ENCODE results near the gene ABCG4.

ABCG4 gene

DNA sequence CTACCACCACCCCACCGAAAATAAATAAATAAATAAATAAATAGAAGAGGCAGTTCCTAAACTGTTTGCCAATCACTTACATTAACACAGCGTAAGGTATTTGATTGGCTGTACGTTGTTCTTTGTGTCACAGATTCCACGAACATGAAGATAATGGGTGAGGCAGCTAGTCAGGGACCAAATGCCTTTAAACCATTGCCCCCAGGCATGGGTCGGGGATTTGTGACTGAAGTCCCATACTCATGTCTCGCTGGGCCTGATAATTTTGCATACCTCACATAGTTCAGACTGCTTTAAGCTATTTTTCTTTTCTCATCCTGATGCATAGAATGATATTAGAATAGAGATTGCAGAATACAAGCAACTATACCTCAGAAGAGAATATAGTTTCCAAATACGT, 53.7 kb downstream of the ABCG4 start:
- no peaks in the 10 kb centered on the region for H3K27me3 ChIP-seq (ENCODE audit: insufficient read depth, insufficient read length)
- H3K4me3 ChIP-seq (ENCODE audit: insufficient read length, low read depth) = no peak overlapping the region

DNA sequence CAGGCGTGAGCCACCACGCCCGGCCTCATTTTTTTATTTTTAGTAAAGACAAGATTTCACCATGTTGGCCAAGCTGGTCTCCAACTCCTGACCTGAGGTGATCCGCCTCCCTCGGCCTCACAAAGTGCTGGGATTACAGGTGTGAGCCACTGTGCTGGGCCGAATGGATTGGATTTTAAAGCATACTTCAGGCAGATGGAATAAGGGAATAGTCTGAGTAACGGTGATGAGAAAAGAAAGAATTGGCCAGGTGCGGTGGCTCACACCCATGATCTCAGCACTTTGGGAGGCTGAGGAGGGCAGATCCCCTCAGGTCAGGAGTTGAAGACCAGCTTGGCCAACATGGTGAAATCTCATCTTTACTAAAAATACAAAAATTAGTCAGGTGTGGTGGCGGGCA, 55.2 kb downstream of the ABCG4 start:
- Histone ChIP-seq H3K4me1 (ENCODE audit: insufficient read depth, insufficient read length) (no peaks in the 10 kb centered on the region), H3K9ac (ENCODE audit: insufficient read length, low read depth) (no peak overlapping the region), H3K4me3 (ENCODE audit: insufficient read length, low read depth) (no peak overlapping the region), H3K27me3 (ENCODE audit: insufficient read depth, insufficient read length) (no peaks in the 10 kb centered on the region), H3K9me3 (ENCODE audit: insufficient read depth, low read length) (no peaks in the 10 kb centered on the region), H3K36me3 (ENCODE audit: insufficient read depth, insufficient read length, low read length) (no peaks in the 10 kb centered on the region)
- TF ChIP-seq SUZ12 (IDR thresholded peaks at IDR 0.05; ENCODE audit: extremely low read depth, insufficient read depth, insufficient read length) (no peak), YY1 (IDR thresholded peaks at IDR 0.05; ENCODE audit: insufficient read depth, insufficient read length) (no peak), ZNF274 (IDR thresholded peaks at IDR 0.05; ENCODE audit: low read depth, low read length) (no peak)
- no peak for DNase-seq (ENCODE audit: low read depth, low spot score)

More for the DNA sequence above, 53.7 kb downstream of the ABCG4 start:
- TF ChIP-seq YY1 (IDR thresholded peaks at IDR 0.05; ENCODE audit: insufficient read depth, insufficient read length) = no peak
- TF ChIP-seq SUZ12 (IDR thresholded peaks at IDR 0.05; ENCODE audit: extremely low read depth, insufficient read depth, insufficient read length) = no peak
- Histone ChIP-seq H3K4me1 (ENCODE audit: insufficient read depth, insufficient read length) (no peaks in the 10 kb centered on the region), H3K36me3 (ENCODE audit: insufficient read depth, insufficient read length, low read length) (no peaks in the 10 kb centered on the region), H3K9ac (ENCODE audit: insufficient read length, low read depth) (no peak overlapping the region), H3K9me3 (ENCODE audit: insufficient read depth, low read length) (no peaks in the 10 kb centered on the region)
- no peak for DNase-seq (ENCODE audit: low read depth, low spot score)

DNA sequence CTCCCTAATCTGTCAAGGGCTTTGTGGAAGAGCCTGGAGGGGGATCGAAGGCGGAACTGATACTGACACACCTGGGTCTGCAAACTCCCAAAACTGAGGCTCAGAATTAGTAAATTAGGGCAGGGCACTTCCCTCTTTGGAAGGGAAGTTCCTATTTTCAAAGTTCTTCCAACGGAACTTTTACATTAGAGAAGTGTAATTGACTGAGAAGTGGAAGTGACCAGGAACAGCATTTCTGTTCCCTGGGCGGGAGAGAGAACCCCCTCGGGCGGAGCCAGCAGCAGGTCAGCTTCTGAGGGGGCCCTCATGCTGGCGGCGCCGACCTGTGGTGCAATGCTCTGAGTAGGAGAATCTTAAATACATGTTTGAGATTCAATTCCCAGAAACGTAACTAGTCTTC, 56.2 kb downstream of the ABCG4 start:
- Histone ChIP-seq H3K36me3 (ENCODE audit: insufficient read depth, insufficient read length, low read length) (no peaks in the 10 kb centered on the region), H3K9me3 (ENCODE audit: insufficient read depth, low read length) (no peaks in the 10 kb centered on the region), H3K27me3 (ENCODE audit: insufficient read depth, insufficient read length) (no peaks in the 10 kb centered on the region), H3K4me3 (ENCODE audit: insufficient read length, low read depth) (no peak overlapping the region), H3K9ac (ENCODE audit: insufficient read length, low read depth) (no peak overlapping the region), H3K4me1 (ENCODE audit: insufficient read depth, insufficient read length) (no peaks in the 10 kb centered on the region)
- TF ChIP-seq SUZ12 (IDR thresholded peaks at IDR 0.05; ENCODE audit: extremely low read depth, insufficient read depth, insufficient read length) (no peak), YY1 (IDR thresholded peaks at IDR 0.05; ENCODE audit: insufficient read depth, insufficient read length) (no peak), ZNF274 (IDR thresholded peaks at IDR 0.05; ENCODE audit: low read depth, low read length) (no peak)
- no peak for DNase-seq (ENCODE audit: low read depth, low spot score)

DNA sequence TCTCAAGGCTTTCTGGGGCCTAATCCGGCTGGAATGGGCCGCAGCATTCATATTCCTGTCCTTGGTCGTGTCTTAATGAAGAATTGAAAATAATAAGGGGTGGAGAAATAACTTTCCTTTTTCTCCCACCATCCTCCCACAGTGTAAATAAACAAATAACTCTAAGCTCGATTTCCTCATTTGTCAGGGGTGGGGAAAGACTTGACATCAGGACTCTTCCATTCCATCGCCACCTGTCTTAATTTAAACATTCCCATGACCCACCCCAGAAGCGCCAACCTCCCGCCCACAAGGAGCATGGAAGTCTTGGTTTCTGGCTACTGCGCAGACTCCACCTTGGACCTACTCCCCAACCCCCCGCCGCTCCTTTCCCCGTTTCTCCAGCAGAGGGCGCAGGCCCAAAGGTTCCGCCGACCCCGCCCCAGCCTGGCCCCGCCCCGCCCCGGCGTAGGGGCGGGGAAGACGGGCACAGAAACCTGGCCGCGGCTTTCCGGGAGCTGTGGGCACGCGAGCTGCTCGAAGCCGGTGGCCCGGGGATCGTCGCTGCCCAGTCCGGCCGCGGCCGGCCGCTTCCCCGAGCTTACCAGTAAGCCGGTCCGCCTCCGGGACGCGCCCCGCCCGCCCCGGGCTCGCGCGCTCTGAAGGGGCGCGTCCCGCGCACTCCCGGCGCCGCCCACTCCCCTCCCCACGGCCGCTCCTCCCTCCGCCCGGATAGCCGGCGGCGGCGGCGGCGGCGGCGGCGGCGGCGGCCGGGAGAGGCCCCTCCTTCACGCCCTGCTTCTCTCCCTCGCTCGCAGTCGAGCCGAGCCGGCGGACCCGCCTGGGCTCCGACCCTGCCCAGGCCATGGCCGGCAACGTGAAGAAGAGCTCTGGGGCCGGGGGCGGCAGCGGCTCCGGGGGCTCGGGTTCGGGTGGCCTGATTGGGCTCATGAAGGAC, 57.0 kb downstream of the ABCG4 start, which contains the start of gene CBL:
TSS of gene CBL (plus strand) at position 766 of the 937 bp plus-strand sequence. CDS start at position 845, 79 bp downstream.
- Histone ChIP-seq H3K9me3 (ENCODE audit: insufficient read depth, low read length) (no peaks in the 10 kb centered on the region), H3K9ac (ENCODE audit: insufficient read length, low read depth) (peak within 1 kb of the TSS; percentile 87), H3K4me1 (ENCODE audit: insufficient read depth, insufficient read length) (no peaks in the 10 kb centered on the region), H3K4me3 (ENCODE audit: insufficient read length, low read depth) (peak within 1 kb of the TSS; percentile 71), H3K36me3 (ENCODE audit: insufficient read depth, insufficient read length, low read length) (no peaks in the 10 kb centered on the region), H3K27me3 (ENCODE audit: insufficient read depth, insufficient read length) (no peaks in the 10 kb centered on the region)
- peak; percentile 74 for DNase-seq (ENCODE audit: low read depth, low spot score)
- TF ChIP-seq ZNF274 (IDR thresholded peaks at IDR 0.05; ENCODE audit: low read depth, low read length) (no peak), YY1 (IDR thresholded peaks at IDR 0.05; ENCODE audit: insufficient read depth, insufficient read length) (no peak), SUZ12 (IDR thresholded peaks at IDR 0.05; ENCODE audit: extremely low read depth, insufficient read depth, insufficient read length) (no peak)

DNA sequence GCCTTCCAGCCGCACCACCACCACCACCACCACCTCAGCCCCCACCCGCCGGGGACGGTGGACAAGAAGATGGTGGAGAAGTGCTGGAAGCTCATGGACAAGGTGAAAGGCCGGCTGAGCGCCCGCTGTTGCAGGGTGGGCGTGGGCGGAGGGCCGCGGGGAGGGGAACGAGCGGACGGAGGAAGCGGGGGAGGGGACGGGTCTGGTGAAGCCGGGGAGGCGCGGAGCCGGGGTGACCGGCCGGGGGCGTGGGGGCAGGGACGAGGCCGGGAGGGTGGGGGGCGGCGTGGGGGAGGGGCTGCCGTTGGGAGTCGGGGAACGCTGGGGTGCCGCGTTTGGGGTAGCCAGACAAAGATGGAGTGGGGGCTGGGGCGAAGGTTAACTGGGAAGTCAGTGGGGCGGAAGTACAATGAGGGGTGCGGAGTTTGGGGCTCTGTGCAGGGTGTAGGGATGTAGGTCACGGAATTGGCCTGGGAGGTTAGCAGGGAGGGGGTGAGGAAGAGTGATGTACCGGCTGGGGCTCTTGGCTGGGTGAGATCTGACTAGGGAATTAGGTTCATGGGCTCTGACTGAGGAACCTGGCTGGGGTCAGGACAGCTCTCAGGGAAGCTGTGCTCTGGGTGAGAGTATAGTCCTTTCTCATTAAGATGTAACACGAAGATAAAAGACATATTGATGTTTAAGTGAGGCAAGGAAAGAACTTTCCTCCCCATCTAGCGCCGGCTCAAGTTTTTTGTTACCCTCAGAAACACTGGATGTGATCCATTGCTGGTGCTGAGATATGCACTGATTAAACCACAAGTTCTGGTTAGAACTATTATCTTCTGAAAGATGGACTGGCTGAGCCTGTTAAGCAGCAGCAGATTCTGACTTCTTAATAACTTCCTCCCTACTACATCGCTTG, 57.9 kb downstream of the ABCG4 start:
- Histone ChIP-seq H3K4me1 (ENCODE audit: insufficient read depth, insufficient read length) (no peaks in the 10 kb centered on the region), H3K4me3 (ENCODE audit: insufficient read length, low read depth) (peak overlapping the region; percentile 71), H3K27me3 (ENCODE audit: insufficient read depth, insufficient read length) (no peaks in the 10 kb centered on the region), H3K36me3 (ENCODE audit: insufficient read depth, insufficient read length, low read length) (no peaks in the 10 kb centered on the region), H3K9me3 (ENCODE audit: insufficient read depth, low read length) (no peaks in the 10 kb centered on the region), H3K9ac (ENCODE audit: insufficient read length, low read depth) (peak overlapping the region; percentile 87)
- no peak for TF ChIP-seq YY1 (IDR thresholded peaks at IDR 0.05; ENCODE audit: insufficient read depth, insufficient read length)
- no peak for TF ChIP-seq SUZ12 (IDR thresholded peaks at IDR 0.05; ENCODE audit: extremely low read depth, insufficient read depth, insufficient read length)
- peak; percentile 13 for DNase-seq (ENCODE audit: low read depth, low spot score)

DNA sequence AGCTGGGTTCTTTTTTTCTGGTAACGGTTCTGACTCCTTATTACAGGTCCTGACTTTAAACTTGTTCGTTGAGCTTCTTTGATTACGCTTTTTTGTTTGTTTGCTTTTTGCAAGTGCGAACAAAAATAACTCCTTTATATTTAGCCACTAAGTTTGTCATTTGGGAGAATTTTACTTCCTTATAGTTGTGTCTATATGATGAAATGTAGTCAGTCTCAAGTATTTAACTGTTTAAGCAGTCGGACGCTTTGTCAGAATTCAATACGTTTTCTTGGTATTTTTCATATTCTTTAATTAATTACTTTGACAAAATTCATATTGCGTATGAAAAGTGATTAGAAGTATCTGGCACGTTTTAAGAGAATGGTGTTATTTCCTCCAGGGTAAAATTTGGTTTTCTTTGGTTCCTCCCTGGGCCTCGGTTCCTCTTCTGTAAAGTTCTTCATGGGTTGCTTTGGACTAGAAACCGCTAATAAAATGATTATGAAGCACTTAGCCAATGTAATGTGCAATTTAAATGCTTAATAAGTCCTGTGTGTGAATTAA, 58.6 kb downstream of the ABCG4 start:
- H3K27me3 ChIP-seq (ENCODE audit: insufficient read depth, insufficient read length) = no peaks in the 10 kb centered on the region
- H3K9me3 ChIP-seq (ENCODE audit: insufficient read depth, low read length) = no peaks in the 10 kb centered on the region
- H3K9ac ChIP-seq (ENCODE audit: insufficient read length, low read depth) = peak overlapping the region; percentile 78
- H3K36me3 ChIP-seq (ENCODE audit: insufficient read depth, insufficient read length, low read length) = no peaks in the 10 kb centered on the region
- no peak for DNase-seq (ENCODE audit: low read depth, low spot score)
- TF ChIP-seq YY1 (IDR thresholded peaks at IDR 0.05; ENCODE audit: insufficient read depth, insufficient read length) (no peak), ZNF274 (IDR thresholded peaks at IDR 0.05; ENCODE audit: low read depth, low read length) (no peak), SUZ12 (IDR thresholded peaks at IDR 0.05; ENCODE audit: extremely low read depth, insufficient read depth, insufficient read length) (no peak)
- H3K4me1 ChIP-seq (ENCODE audit: insufficient read depth, insufficient read length) = no peaks in the 10 kb centered on the region
- peak overlapping the region; percentile 70 for H3K4me3 ChIP-seq (ENCODE audit: insufficient read length, low read depth)

All from NT2/D1 (cell line).